Activated CD8-positive, alpha-beta memory T cell treated with anti-CD3 and anti-CD28 coated beads for 4 hours (primary cell): ENCODE measurements around the gene CDKN1C.
"Not testable (repeated sequence)": the region's sequence is repeated elsewhere in the genome, so short reads cannot be mapped to it uniquely, and the experiment has no call there.

Source experiments
- DNase-seq, 2 donors: peaks; one replicate each; pipeline ENCODE4 v3.0.0-alpha.2; 2020; ENCODE audit warnings: low read depth in 2 of 2

The CDKN1C gene

GRCh38 chr11:2909133-2909902 is 23.7 kb upstream of the CDKN1C start:
- DNase-seq, result no peak

- DNase-seq, result no peak
Measured at GRCh38 chr11:2908130-2908529, 22.6 kb upstream of the CDKN1C start.

GRCh38 chr11:2905299-2905698 is 19.7 kb upstream of the CDKN1C start:
- not testable (repeated sequence) for DNase-seq

GRCh38 chr11:2904153-2905052 is 18.8 kb upstream of the CDKN1C start:
- no peak for DNase-seq

- no peak for DNase-seq
Measured at GRCh38 chr11:2903672-2904011, 18.1 kb upstream of the CDKN1C start.

- no peak for DNase-seq
Measured at GRCh38 chr11:2902784-2903671, 17.5 kb upstream of the CDKN1C start.

- DNase-seq, result peak; percentile 68 to 74
Measured at GRCh38 chr11:2901854-2902783, 16.5 kb upstream of the CDKN1C start.

- DNase-seq, result no peak
Measured at GRCh38 chr11:2901196-2901796, 15.7 kb upstream of the CDKN1C start.

GRCh38 chr11:2899080-2899783 is 13.7 kb upstream of the CDKN1C start:
- DNase-seq, result no peak

GRCh38 chr11:2898366-2899079 is 12.9 kb upstream of the CDKN1C start:
- DNase-seq, result peak; percentile 19 to 53

- no peak for DNase-seq
Measured at GRCh38 chr11:2897048-2897447, 11.5 kb upstream of the CDKN1C start.

- DNase-seq, result no peak
Measured at GRCh38 chr11:2896047-2896446, 10.5 kb upstream of the CDKN1C start.

GRCh38 chr11:2893935-2894334 is 8.4 kb upstream of the CDKN1C start:
- no peak for DNase-seq

GRCh38 chr11:2892967-2893528 is 7.5 kb upstream of the CDKN1C start:
- no peak for DNase-seq

GRCh38 chr11:2892215-2892966 is 6.8 kb upstream of the CDKN1C start:
- peak in 1 of 2 donors; percentile 25 for DNase-seq

GRCh38 chr11:2891326-2892214 is 6.0 kb upstream of the CDKN1C start:
- no peak for DNase-seq
